HG02610 (cell line): ENCODE results near the gene THSD4.
"Not testable (repeated sequence)": the region's sequence is repeated elsewhere in the genome, so short reads cannot be mapped to it uniquely, and the experiment has no call there.

Experiments
- ATAC-seq: cut with Tn5 transposase; IDR thresholded peaks from one replicate; pipeline ENCODE4 v1.9.1; 2021; ENCODE audit warnings: mild to moderate bottlenecking, moderate library complexity; ENCODE audit not compliant: unreplicated experiment

Gene THSD4

GRCh38 chr15:71396536-71397125, 281.4 kb downstream of the THSD4 start:
- ATAC-seq: no peak

GRCh38 chr15:71397377-71397776, 282.1 kb downstream of the THSD4 start:
- no peak for ATAC-seq

GRCh38 chr15:71400294-71400693, 285.0 kb downstream of the THSD4 start:
- no peak for ATAC-seq

- ATAC-seq: not testable (repeated sequence)
Observed at GRCh38 chr15:71401728-71402127, 286.5 kb downstream of the THSD4 start.

GRCh38 chr15:71409541-71409940, 294.3 kb downstream of the THSD4 start:
- no peak for ATAC-seq

GRCh38 chr15:71410347-71410746, 295.1 kb downstream of the THSD4 start:
- no peak for ATAC-seq

GRCh38 chr15:71411538-71412482, 296.5 kb downstream of the THSD4 start:
- ATAC-seq: no peak

GRCh38 chr15:71413419-71413818, 298.1 kb downstream of the THSD4 start:
- no peak for ATAC-seq

- ATAC-seq: no peak
Observed at GRCh38 chr15:71414853-71415252, 299.6 kb downstream of the THSD4 start.

GRCh38 chr15:71422530-71423259, 307.4 kb downstream of the THSD4 start:
- ATAC-seq: no peak

GRCh38 chr15:71424765-71425164, 309.5 kb downstream of the THSD4 start:
- ATAC-seq: no peak

GRCh38 chr15:71425388-71425787, 310.1 kb downstream of the THSD4 start:
- ATAC-seq: no peak

GRCh38 chr15:71426792-71427191, 311.5 kb downstream of the THSD4 start:
- no peak for ATAC-seq

- no peak for ATAC-seq
Observed at GRCh38 chr15:71430782-71431181, 315.5 kb downstream of the THSD4 start.

GRCh38 chr15:71431343-71432336, 316.4 kb downstream of the THSD4 start:
- no peak for ATAC-seq

GRCh38 chr15:71433402-71433801, 318.1 kb downstream of the THSD4 start:
- ATAC-seq: no peak

- no peak for ATAC-seq
Observed at GRCh38 chr15:71434774-71435173, 319.5 kb downstream of the THSD4 start.

GRCh38 chr15:71435552-71435951, 320.3 kb downstream of the THSD4 start:
- ATAC-seq: no peak

GRCh38 chr15:71436854-71437253, 321.6 kb downstream of the THSD4 start:
- ATAC-seq: no peak

- no peak for ATAC-seq
Observed at GRCh38 chr15:71437404-71437803, 322.1 kb downstream of the THSD4 start.
